ENCODE data around the gene PRKCZ.

The PRKCZ gene

GRCh38 chr1:2100780-2101108 is 50.5 kb downstream of the PRKCZ start:
- FAIRE-seq (no peak), DNase-seq (ENCODE audit: low spot score) (no peak)

- DNase-seq (ENCODE audit: low spot score) (no peak), FAIRE-seq (no peak)
Observed at GRCh38 chr1:2101531-2101930, 51.3 kb downstream of the PRKCZ start.

DNA sequence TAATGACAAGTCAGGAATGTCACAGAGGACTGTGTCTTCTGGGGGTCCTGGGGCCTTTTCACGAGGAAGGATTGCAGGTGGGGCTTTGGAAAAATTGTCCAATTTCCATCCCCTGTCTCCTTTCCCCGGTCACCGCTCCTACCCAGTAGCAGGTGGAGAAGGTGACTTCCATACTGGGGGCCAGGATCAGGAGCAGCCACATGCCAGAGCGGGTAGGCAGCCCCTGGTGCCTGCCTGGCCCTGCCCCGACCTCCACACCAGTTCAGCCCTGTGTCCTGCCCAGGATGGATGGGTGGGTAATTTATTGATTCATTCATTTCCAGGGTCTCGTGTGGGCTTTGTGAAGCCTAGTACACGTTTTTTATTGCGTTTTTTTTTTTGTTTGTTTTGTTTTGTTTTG is 51.7 kb downstream of the PRKCZ start:
- FAIRE-seq (no peak), DNase-seq (ENCODE audit: low spot score) (no peak)

DNA sequence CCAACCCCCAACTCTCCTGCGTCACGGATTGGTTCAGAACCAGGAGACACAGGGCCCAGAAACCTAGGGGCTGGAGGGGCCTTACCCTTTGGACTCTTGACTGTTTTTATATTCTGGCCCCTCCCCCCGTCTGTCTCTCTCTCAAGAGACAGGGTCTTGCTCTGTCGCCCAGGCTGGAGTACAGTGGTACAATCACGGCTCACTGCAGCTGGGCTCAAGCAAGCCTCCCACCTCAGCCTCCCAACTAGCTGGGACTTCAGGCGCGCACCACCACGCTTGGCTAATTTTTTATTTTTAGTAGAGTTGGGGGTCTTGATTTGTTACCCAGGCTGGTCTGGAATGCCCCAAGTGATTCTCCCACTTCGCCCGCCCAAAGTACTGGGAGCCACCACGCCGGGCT is 52.5 kb downstream of the PRKCZ start:
- FAIRE-seq: no peak
- no peak for DNase-seq (ENCODE audit: low spot score)

GRCh38 chr1:2103266-2103900 is 53.2 kb downstream of the PRKCZ start:
- DNase-seq (ENCODE audit: low spot score) (no peak), FAIRE-seq (no peak)

DNA sequence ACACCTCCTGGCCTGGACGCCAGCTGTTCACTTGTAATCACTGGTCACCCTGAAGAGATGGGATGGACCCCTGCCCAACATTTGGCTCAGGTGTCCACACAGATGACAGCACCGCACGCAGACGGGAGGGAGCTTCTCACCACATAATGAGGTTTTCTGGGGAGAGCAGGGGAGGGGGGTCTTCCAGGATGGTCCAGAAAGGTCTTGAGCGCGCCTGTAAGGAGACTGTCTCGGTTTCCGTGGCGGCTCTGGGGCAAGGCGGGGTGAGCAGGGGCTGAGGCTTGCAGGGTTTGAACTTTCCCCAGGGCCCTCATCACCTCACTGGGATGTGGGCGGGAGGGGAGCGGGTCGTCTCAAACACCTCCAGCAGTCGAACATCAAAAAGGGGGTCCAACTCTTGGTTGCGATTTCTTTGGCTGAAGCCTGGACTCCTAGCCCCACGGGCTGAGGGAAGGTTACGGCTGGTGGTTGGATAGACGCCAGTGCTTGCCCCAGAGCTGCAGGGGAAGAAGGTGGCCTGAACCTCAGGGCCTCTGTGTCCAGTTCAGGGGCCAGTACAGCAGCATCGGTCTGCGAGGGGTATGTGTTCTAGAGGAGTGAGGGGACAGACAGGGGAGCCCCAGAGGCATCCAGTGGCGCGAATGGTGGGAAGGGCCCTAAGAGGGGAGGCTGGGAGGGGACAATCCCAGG is 53.8 kb downstream of the PRKCZ start:
- no peak for FAIRE-seq

DNA sequence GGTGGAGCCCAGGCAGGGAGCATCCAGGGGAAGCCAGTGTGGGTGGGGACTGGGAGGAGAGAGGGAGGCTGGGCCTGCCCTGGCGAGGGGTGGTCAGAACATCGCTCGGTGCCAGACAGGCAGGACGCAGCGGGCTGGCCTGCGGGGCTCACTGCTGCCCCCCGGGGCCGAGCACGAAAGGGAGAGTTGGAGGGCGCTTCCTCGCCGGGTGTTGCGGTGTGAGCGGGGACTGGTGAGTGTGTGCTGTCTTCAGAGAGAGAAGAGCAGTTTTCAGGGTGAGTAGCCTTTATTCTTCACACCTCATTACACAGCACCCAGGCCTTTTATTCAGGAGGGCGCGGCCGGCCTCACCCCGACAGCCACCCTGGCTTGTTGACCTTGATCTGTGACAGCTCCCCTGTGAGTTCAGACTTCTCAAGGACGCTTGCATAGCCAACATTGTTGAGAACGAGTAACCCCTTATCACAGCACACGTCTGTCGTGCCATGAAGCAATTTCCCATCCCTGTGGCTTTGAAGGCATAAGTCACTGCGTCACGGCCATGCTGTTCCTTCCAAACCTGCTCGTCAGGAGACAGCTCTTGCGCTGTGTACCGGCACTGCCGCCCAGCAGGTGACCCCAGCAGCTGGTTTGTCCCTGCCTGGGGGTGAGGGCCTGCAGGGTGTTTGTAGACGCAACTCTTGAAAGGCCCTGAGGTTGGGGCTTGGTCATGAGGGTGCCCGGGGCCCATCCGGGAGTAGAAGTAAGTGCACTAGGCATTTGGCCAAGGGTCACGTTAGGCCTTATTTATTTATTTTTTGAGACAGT is 54.6 kb downstream of the PRKCZ start:
- FAIRE-seq: no peak
- no peak for DNase-seq (ENCODE audit: low spot score)

More for the DNA sequence above, 53.8 kb downstream of the PRKCZ start:
- DNase-seq (ENCODE audit: low spot score): no peak

DNA sequence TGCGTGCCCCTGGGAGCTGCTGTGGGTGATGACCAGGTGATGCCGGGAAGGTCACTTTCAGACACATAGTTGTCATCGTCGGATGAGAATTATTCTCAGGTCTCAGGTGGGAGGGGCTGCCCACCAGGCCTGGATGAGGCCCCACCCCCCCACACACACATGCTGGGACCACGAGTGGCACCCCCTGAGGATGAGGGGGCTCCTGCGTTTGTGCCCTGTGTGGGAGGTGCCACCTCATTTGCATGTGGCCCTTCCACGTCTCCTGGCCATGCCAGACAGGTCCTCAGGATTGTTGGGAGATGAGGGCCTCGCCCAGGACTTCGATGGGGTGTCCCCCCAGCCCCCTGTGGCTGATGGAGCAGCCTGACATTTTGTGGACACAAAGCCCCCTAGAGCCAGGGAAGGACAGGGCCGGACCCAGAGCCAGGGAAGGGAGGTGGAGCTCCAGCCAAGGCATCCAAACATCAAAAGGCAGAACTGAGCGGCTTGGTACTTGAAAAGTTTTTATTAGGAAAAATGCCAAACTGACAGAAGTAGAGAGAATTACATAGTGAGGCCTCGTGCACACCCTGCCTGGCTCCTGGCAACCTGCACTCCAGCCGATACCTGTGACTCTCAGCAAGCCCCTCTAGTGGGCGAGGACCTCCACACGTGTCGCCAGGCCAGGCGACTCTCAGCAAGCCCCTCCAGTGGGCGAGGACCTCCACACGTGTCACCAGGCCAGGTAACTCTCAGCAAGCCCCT is 55.7 kb downstream of the PRKCZ start:
- DNase-seq (ENCODE audit: low spot score) (no peak), FAIRE-seq (no peak)

GRCh38 chr1:2106659-2107405 is 56.6 kb downstream of the PRKCZ start:
- DNase-seq (ENCODE audit: low spot score): no peak
- no peak for FAIRE-seq

DNA sequence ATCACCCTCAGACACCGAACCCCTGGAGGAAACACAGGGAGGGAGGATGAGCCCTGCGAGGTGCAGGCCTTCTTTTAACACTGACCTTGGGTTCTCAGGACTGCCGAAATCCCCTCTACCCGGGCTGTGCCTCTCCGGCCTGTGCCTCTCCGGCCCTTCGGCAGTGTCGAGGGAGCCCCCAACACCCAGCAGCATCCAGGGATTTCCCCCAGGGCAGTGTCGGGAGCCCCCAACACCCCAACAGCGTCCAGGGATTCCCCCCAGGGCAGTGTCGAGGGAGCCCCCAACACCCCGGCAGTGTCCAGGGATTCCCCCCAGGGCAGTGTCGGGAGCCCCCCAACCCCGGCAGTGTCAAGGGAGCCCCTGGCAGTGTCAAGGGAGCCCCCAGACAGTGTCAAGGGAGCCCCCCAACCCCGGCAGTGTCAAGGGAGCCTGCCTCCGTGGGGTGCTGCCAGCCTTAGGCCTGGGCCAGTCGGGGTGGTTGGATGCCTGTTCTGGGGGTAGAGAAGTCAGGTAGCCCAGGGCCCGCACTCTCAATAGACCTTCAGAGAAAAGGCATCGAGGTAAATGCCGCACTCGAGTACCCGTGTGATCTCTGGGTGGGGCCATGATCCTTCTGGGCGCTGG is 57.5 kb downstream of the PRKCZ start:
- DNase-seq (ENCODE audit: low spot score) (no peak), FAIRE-seq (no peak)

DNA sequence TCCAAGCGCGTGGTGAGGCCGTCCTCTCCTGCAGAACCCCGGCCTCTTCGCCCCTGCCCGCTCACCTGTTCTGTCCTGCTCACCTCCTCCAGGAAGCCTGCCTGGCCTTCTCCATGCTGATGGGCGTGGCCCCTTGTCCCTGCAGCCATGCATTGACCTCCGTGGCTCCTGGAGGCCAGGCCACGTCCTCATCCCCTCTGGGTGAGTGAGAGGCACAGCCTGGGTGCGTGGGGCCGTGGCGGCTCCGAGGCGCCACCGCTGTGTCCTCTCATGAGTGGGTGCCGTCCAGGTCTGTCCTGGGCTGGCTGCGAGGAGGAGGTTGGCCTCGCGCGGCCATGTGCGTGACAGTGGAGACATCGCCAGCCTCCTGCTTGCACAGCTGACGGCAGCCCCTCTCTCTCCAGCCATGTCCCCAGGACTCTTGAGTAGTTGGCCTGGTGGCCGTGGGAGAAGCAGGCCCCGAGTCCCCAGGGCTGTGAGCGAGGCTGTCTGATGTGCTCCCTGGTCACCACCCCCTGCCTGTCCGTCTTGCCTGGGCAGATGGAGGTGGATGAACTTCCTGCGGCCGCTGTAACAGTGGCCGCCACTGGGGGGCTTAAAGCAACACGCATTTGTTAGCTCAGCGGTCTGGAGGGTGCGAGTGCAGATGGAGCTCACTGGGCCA is 58.1 kb downstream of the PRKCZ start:
- DNase-seq (ENCODE audit: low spot score) (peak; percentile 19), FAIRE-seq (no peak)

DNA sequence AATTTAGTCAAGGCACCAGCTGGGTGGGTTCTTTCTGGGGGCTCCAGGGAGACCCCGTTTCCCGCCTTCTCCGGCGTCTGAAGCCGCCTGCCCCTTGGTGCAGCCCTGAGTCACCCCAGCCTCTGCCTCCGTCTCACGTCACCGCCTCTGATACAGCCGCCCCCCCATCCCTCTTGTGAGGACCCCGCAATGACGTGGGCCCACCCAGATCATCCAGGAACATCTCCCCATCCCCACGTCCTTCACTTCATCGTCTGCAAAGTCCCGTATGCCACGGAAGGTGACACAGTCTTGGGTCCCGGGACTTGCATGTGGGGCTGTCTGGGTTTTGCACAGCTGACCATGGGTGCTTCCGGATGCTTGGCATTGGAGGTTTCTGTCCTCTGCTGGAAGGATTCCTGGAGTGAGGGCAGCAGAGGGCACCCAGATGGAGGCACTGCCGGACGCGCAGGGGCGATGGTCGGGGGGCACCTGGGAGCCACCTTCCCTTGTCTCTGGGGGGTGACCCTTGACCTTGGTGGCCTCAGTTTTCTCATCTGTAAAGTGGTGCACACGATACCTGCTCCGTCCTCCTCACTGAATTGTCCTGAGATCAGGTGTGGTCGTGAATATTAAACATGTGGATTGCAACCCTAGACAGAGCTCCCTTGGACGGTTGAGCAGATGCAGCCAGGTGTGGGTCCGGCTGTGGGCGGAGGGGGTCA is 58.8 kb downstream of the PRKCZ start:
- no peak for FAIRE-seq
- DNase-seq (ENCODE audit: low spot score): no peak

DNA sequence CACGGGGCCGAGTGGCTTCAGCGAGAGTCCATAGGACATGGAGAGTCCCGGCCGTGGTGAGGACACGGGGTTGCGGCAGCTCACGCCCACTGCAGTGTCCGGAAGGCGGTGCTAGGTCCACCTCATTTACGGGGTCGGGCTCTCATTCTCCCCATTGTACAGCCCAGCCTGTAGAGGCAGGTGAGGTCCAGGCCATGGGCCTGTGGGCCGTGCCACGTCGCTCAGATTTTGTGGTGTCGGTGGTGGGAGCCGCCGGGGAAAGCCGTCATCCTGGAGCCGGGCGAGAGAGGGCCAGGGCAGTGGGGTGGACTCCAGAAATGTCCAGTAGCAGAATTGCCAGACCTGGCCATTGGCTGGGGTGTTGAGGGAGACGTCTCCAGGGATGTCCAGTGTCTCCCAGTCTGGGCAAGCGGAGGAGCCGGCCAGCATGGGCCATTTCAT is 59.4 kb downstream of the PRKCZ start:
- FAIRE-seq: no peak
- no peak for DNase-seq (ENCODE audit: low spot score)

- FAIRE-seq (no peak), DNase-seq (ENCODE audit: low spot score) (no peak)
Observed at GRCh38 chr1:2110191-2110737, 60.1 kb downstream of the PRKCZ start.

DNA sequence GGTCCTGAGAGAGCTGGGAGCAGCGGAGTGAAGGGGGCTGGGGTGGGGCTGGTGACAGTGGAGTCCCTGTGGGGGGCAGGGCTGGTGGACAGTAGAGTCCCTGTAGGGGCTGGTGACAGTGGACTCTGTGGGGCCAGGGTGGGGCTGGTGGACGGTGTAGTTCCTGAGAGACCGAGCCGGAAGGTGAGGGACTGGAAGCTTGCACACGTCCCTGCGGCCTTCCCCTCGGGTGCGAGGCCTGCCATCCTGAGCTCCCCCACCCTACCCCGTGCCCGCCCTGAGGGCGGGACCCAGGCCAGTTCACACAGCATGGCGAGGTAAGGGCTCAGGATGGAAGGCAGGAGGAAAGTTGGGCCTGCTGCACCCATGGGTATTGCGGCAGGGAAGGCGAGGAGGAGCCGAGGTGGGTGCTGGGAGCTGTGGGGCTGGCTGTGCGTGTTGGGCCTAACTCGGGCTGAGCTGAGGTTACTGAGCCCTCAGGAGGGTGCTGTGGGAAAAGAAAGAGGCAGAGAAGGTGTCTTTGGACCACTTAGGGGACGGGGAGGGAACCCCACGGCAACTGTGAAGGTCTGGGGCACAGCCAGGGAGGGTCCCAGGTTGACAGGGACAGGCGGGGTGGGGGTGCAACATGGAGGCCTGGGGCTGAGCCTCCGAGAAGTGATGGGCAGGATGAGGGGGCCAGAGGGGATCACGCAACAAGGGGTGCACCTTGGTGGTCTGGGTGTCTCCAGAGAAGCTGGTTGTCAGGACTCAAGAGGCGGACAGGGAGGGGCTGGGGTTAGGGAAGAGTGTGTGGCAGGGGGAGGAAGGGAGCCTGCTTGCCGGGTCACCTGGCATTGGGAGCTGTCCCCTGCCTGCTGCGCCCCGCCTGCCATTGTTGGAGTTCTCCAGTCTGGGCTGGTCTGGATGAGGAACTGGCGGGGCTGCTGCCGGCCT is 60.8 kb downstream of the PRKCZ start:
- DNase-seq (ENCODE audit: low spot score) (no peak), FAIRE-seq (no peak)

- no peak for FAIRE-seq
- DNase-seq (ENCODE audit: low spot score): no peak
Observed at GRCh38 chr1:2111674-2112035, 61.4 kb downstream of the PRKCZ start.

GRCh38 chr1:2112280-2112701 is 62.1 kb downstream of the PRKCZ start:
- no peak for DNase-seq (ENCODE audit: low spot score)
- no peak for FAIRE-seq

- DNase-seq (ENCODE audit: low spot score): no peak
- no peak for FAIRE-seq
Observed at GRCh38 chr1:2113620-2114135, 63.5 kb downstream of the PRKCZ start.

All from urothelium cell line (cell line).